SK-N-SH (cell line): ENCODE results near the gene ANP32A.

Source experiments
- CTCF ChIP-seq: fragments of 200-600 bp; sonication (generic); IDR thresholded peaks from 2 replicates; pipeline ENCODE4 v1.6.1; 2017; ENCODE audit warnings: antibody characterized with exemption, mild to moderate bottlenecking, moderate library complexity
- FOXJ3 ChIP-seq: sonication (generic); formaldehyde crosslinking; IDR thresholded peaks from 2 replicates; pipeline ENCODE4 v1.5.1; 2020; ENCODE audit warnings: mild to moderate bottlenecking, missing genetic modification reagents
- IRF3 ChIP-seq: fragments of 150-350 bp; IDR thresholded peaks from 2 replicates; pipeline ENCODE4 v1.6.1; 2016; ENCODE audit warnings: mild to moderate bottlenecking, low read depth, low read length
- JUND ChIP-seq: IDR thresholded peaks from 2 replicates; pipeline ENCODE4 v1.4.0; 2012
- POLR2AphosphoS5 ChIP-seq: IDR thresholded peaks from 2 replicates; pipeline ENCODE4 v1.6.1; 2012; ENCODE audit warnings: low read depth, low read length
- RCOR1 ChIP-seq: fragments of 150-350 bp; IDR thresholded peaks from 2 replicates; pipeline ENCODE4 v1.6.1; 2017; ENCODE audit warnings: antibody characterized with exemption, low read length
- SIN3A ChIP-seq: IDR thresholded peaks from 2 replicates; pipeline ENCODE4 v1.6.1; 2012; ENCODE audit warnings: low read depth, mild to moderate bottlenecking, low read length, moderate library complexity, borderline replicate concordance
- SMC3 ChIP-seq: IDR thresholded peaks from 2 replicates; pipeline ENCODE4 v1.6.1; 2012; ENCODE audit warnings: low read depth, low read length, improper control_type of control experiment

GRCh38 chr15:68787609-68788263, 33.0 kb downstream of the ANP32A start:
- TF ChIP-seq FOXJ3 (CRISPR knock-in tag) (no peak), SMC3 (no peak), CTCF (no peak), JUND (no peak), POLR2AphosphoS5 (no peak), RCOR1 (no peak), SIN3A (no peak), IRF3 (no peak)
